Nephron (organoid): Measurements from ENCODE around the gene MAPK9.

Experiments
- H3K27ac Mint-ChIP-seq, 3 experiments: 2 replicates each; pipeline ENCODE4 v1.8.0; 2020; ENCODE audit warnings: mixed read lengths in 3 of 3, mild to moderate bottlenecking in 2 of 3, moderate library complexity in 1 of 3
- H3K27me3 Mint-ChIP-seq: 2 replicates; pipeline ENCODE4 v1.8.0; 2021; ENCODE audit warnings: low read depth, mild to moderate bottlenecking, moderate library complexity, mixed read lengths
- H3K36me3 Mint-ChIP-seq: 2 replicates; pipeline ENCODE4 v1.8.0; 2020; ENCODE audit warnings: low read depth, mixed read lengths
- H3K4me1 Mint-ChIP-seq: 2 replicates; pipeline ENCODE4 v1.8.0; 2020; ENCODE audit warnings: mixed read lengths
- H3K4me3 Mint-ChIP-seq, 3 experiments: 2 replicates each; pipeline ENCODE4 v1.8.0; 2020; ENCODE audit warnings: mild to moderate bottlenecking in 3 of 3, mixed read lengths in 3 of 3, moderate library complexity in 2 of 3
- H3K9me3 Mint-ChIP-seq: 2 replicates; pipeline ENCODE4 v1.8.0; 2020; ENCODE audit warnings: mixed read lengths
- CTCF ChIP-seq, 3 experiments: fragments of 200-600 bp; sonication (generic); IDR thresholded peaks; one replicate each; pipeline ENCODE4 v1.5.0; 2021; ENCODE audit warnings: antibody characterized with exemption in 3 of 3; ENCODE audit not compliant: unreplicated experiment in 3 of 3

Gene MAPK9

GRCh38 chr5:180235846-180236245 is 56.0 kb downstream of the MAPK9 start:
- H3K27ac Mint-ChIP-seq, result no peak overlapping the region
- H3K36me3 Mint-ChIP-seq, result peaks cover 71% of the 10 kb centered on the region
- H3K9me3 Mint-ChIP-seq, result no peaks in the 10 kb centered on the region
- H3K4me3 Mint-ChIP-seq, result no peak overlapping the region
- H3K4me1 Mint-ChIP-seq, result no peaks in the 10 kb centered on the region
- TF ChIP-seq CTCF (IDR thresholded peaks at IDR 0.05; ENCODE audit: unreplicated experiment in 3 of 3), result no peak
- H3K27me3 Mint-ChIP-seq, result no peaks in the 10 kb centered on the region

- no peak overlapping the region for H3K4me3 Mint-ChIP-seq
These were observed 56.8 kb downstream of the MAPK9 start for GRCh38 chr5:180235077-180235476.

GRCh38 chr5:180234271-180234670 is 57.6 kb downstream of the MAPK9 start:
- H3K9me3 Mint-ChIP-seq, result no peaks in the 10 kb centered on the region
- H3K36me3 Mint-ChIP-seq, result peaks cover 66% of the 10 kb centered on the region
- H3K27ac Mint-ChIP-seq, result no peak overlapping the region
- no peaks in the 10 kb centered on the region for H3K4me1 Mint-ChIP-seq
- TF ChIP-seq CTCF (IDR thresholded peaks at IDR 0.05; ENCODE audit: unreplicated experiment in 3 of 3), result no peak
- no peaks in the 10 kb centered on the region for H3K27me3 Mint-ChIP-seq
- no peak overlapping the region for H3K4me3 Mint-ChIP-seq

More at GRCh38 chr5:180235077-180235476, 56.8 kb downstream of the MAPK9 start:
- Mint-ChIP-seq H3K27ac (no peak overlapping the region), H3K27me3 (no peaks in the 10 kb centered on the region), H3K36me3 (peaks cover 69% of the 10 kb centered on the region), H3K9me3 (no peaks in the 10 kb centered on the region), H3K4me1 (no peaks in the 10 kb centered on the region)
- TF ChIP-seq CTCF (IDR thresholded peaks at IDR 0.05; ENCODE audit: unreplicated experiment in 3 of 3), result no peak

GRCh38 chr5:180233729-180234128 is 58.2 kb downstream of the MAPK9 start:
- no peaks in the 10 kb centered on the region for H3K9me3 Mint-ChIP-seq
- H3K27me3 Mint-ChIP-seq, result no peaks in the 10 kb centered on the region
- no peaks in the 10 kb centered on the region for H3K4me1 Mint-ChIP-seq
- TF ChIP-seq CTCF (IDR thresholded peaks at IDR 0.05; ENCODE audit: unreplicated experiment in 3 of 3), result no peak
- no peak overlapping the region for H3K4me3 Mint-ChIP-seq
- peaks cover 62% of the 10 kb centered on the region for H3K36me3 Mint-ChIP-seq
- peak overlapping the region in 2 of 3 experiments; percentile 16 to 46 for H3K27ac Mint-ChIP-seq

GRCh38 chr5:180230017-180230416 is 61.9 kb downstream of the MAPK9 start:
- no peak for TF ChIP-seq CTCF (IDR thresholded peaks at IDR 0.05; ENCODE audit: unreplicated experiment in 3 of 3)
- Mint-ChIP-seq H3K9me3 (peaks cover 24% of the 10 kb centered on the region), H3K27ac (no peak overlapping the region), H3K36me3 (peaks cover 66% of the 10 kb centered on the region), H3K4me3 (no peak overlapping the region), H3K27me3 (no peaks in the 10 kb centered on the region), H3K4me1 (no peaks in the 10 kb centered on the region)

- H3K27me3 Mint-ChIP-seq, result no peaks in the 10 kb centered on the region
- no peaks in the 10 kb centered on the region for H3K4me1 Mint-ChIP-seq
- peaks cover 49% of the 10 kb centered on the region for H3K36me3 Mint-ChIP-seq
- H3K27ac Mint-ChIP-seq, result no peak overlapping the region
- no peak for TF ChIP-seq CTCF (IDR thresholded peaks at IDR 0.05; ENCODE audit: unreplicated experiment in 3 of 3)
- no peak overlapping the region for H3K4me3 Mint-ChIP-seq
- H3K9me3 Mint-ChIP-seq, result peaks cover 61% of the 10 kb centered on the region
These were observed 69.8 kb downstream of the MAPK9 start for GRCh38 chr5:180222056-180222455.
